Colonic mucosa (tissue), 4 donors: ENCODE measurements around the gene KIAA1755. TPM values are rescaled to one million over a fixed set of nuclear protein-coding genes. Genes with fewer than 3 reads are reported as not detected.

Experiments
- DNase-seq: peaks from one replicate; pipeline ENCODE4 v3.0.0-alpha.2; 2020
- H3K27ac ChIP-seq: fragments of 200-600 bp; one replicate; pipeline ENCODE4 v1.8.0; 2021
- H3K27me3 ChIP-seq: fragments of 200-600 bp; one replicate; pipeline ENCODE4 v1.8.0; 2021
- H3K36me3 ChIP-seq: fragments of 200-600 bp; one replicate; pipeline ENCODE4 v1.8.0; 2021
- H3K4me1 ChIP-seq: fragments of 200-600 bp; one replicate; pipeline ENCODE4 v1.8.0; 2021; ENCODE audit warnings: mild to moderate bottlenecking
- H3K4me3 ChIP-seq: fragments of 200-600 bp; one replicate; pipeline ENCODE4 v1.8.0; 2021
- H3K9ac ChIP-seq, 2 donors: one replicate each; pipeline ENCODE4 v1.7.0; 2013; ENCODE audit warnings: control low read depth in 2 of 2, low read depth in 2 of 2, low read length in 2 of 2
- H3K9me3 ChIP-seq: fragments of 200-600 bp; one replicate; pipeline ENCODE4 v1.8.0; 2021
- CTCF ChIP-seq: fragments of 200-600 bp; IDR thresholded peaks from one replicate; pipeline ENCODE4 v1.8.0; 2022; ENCODE audit warnings: antibody characterized with exemption, mild to moderate bottlenecking
- intact Hi-C: fragments of 100-400 bp; cut with DNase I; formaldehyde crosslinking; loops from one replicate; pipeline ENCODE4 v1.14.1; 2022
- total RNA-seq, 2 donors: library from RNA; stranded (reverse); fragmentation: NEBNext Ultra II Directional in 1 of 2; extraction: Animal tissue kit (Norgen Biotek cat#: 25700) in 1 of 2; gene quantifications; one replicate each; pipeline ENCODE4 v1.2.1, GENCODE V29; 2021
- donor health status: healthy.
- donor health status: DM: no; HTN: no; CAD: no.
- donor health status: DM: no; HTN: no; CAD: no.

KIAA1755 gene
- total RNA-seq, 2 donors from 2014 or later = 0.40 to 3.9 TPM

- intact Hi-C loops = loop anchor here (2.0 to 10.0 kb wide), 5 partner anchors 53 to 658 kb away; partner anchors contain the start of gene TGM2
- Histone ChIP-seq H3K4me3 (no peak overlapping the region), H3K9me3 (no peaks in the 10 kb centered on the region), H3K27me3 (no peaks in the 10 kb centered on the region), H3K27ac (no peak overlapping the region), H3K4me1 (no peaks in the 10 kb centered on the region), H3K9ac (no peak overlapping the region), H3K36me3 (no peaks in the 10 kb centered on the region)
- TF ChIP-seq CTCF = no peak
- DNase-seq = no peak
Measured at GRCh38 chr20:38220587-38221118, 39.9 kb downstream of the KIAA1755 start.

GRCh38 chr20:38219006-38219950 is 41.3 kb downstream of the KIAA1755 start:
- no peaks in the 10 kb centered on the region for H3K4me1 ChIP-seq
- H3K9me3 ChIP-seq = no peaks in the 10 kb centered on the region
- no peak overlapping the region for H3K27ac ChIP-seq
- H3K27me3 ChIP-seq = no peaks in the 10 kb centered on the region
- no peak for TF ChIP-seq CTCF
- no peak for DNase-seq
- intact Hi-C loops = no loop called here
- H3K4me3 ChIP-seq = no peak overlapping the region
- no peak overlapping the region for H3K9ac ChIP-seq
- H3K36me3 ChIP-seq = no peaks in the 10 kb centered on the region

- Histone ChIP-seq H3K27ac (no peak overlapping the region), H3K36me3 (no peaks in the 10 kb centered on the region), H3K9ac (no peak overlapping the region), H3K9me3 (no peaks in the 10 kb centered on the region), H3K4me1 (no peaks in the 10 kb centered on the region), H3K27me3 (no peaks in the 10 kb centered on the region), H3K4me3 (no peak overlapping the region)
- intact Hi-C loops = no loop called here
- no peak for DNase-seq
- no peak for TF ChIP-seq CTCF
Measured at GRCh38 chr20:38218566-38218885, 42.0 kb downstream of the KIAA1755 start.

- no peak for TF ChIP-seq CTCF
- Histone ChIP-seq H3K9ac (no peak overlapping the region), H3K4me3 (no peak overlapping the region), H3K27ac (no peak overlapping the region), H3K27me3 (no peaks in the 10 kb centered on the region), H3K36me3 (no peaks in the 10 kb centered on the region), H3K4me1 (no peaks in the 10 kb centered on the region), H3K9me3 (no peaks in the 10 kb centered on the region)
- intact Hi-C loops = no loop called here
- no peak for DNase-seq
Measured at GRCh38 chr20:38217791-38218565, 42.6 kb downstream of the KIAA1755 start.

- H3K4me3 ChIP-seq = no peak overlapping the region
- no peaks in the 10 kb centered on the region for H3K4me1 ChIP-seq
- no peak for TF ChIP-seq CTCF
- intact Hi-C loops = no loop called here
- H3K9me3 ChIP-seq = no peaks in the 10 kb centered on the region
- no peak overlapping the region for H3K27ac ChIP-seq
- H3K27me3 ChIP-seq = no peaks in the 10 kb centered on the region
- H3K9ac ChIP-seq = no peak overlapping the region
- no peak for DNase-seq
- H3K36me3 ChIP-seq = no peaks in the 10 kb centered on the region
Measured at GRCh38 chr20:38216746-38217595, 43.6 kb downstream of the KIAA1755 start.
